GM12878 (cell line): ENCODE measurements around the gene BCLAF3. TPM values are rescaled to one million over a fixed set of nuclear protein-coding genes. Genes with fewer than 3 reads are reported as not detected.

Source experiments
- ATAC-seq: fragments of 200-7000 bp; cut with Tn5 transposase; 3 replicates; pipeline ENCODE4 v1.9.1; 2020; ENCODE audit warnings: mild to moderate bottlenecking, moderate library complexity
- BruUV-seq: library from RNA; stranded (reverse); fragments of 400-500 nt; replicated peaks from 2 replicates; lab custom pipeline; 2021; lab: Mats Ljungman, UMichigan
- CTCF ChIA-PET: fragments of 300-600 bp; sonication (Branson Sonifier 250); formaldehyde crosslinking; extraction: SDS; loops from one replicate; lab custom pipeline; 2021; ENCODE audit warnings: inconsistent platforms; lab: Yijun Ruan, JAX
- POLR2A ChIA-PET: fragments of 350-600 bp; formaldehyde crosslinking; extraction: SDS; loops from one replicate; lab custom pipeline; 2021; ENCODE audit warnings: inconsistent platforms; lab: Charles Lee
- RAD21 ChIA-PET: fragments of 300-600 bp; sonication (Branson Sonifier 250); formaldehyde crosslinking; loops from one replicate; lab custom pipeline; 2023; ENCODE audit warnings: antibody characterized with exemption; ENCODE audit not compliant: unreplicated experiment; lab: Charles Lee
- SMC1A ChIA-PET: fragments of 300-600 bp; sonication (Branson Sonifier 250); formaldehyde crosslinking; loops from one replicate; lab custom pipeline; 2023; ENCODE audit not compliant: unreplicated experiment, uncharacterized antibody; lab: Charles Lee
- DNase-seq: peaks from one replicate; pipeline ENCODE4 v3.0.0-alpha.2; 2011; ENCODE audit warnings: low read depth, low spot score
- FAIRE-seq: peaks from 3 replicates; lab custom pipeline; 2011; peaks lifted over from hg19 to GRCh38; lab: Jason Lieb, UNC
- H2AFZ ChIP-seq: 2 replicates; pipeline ENCODE4 v1.6.0; 2011; ENCODE audit warnings: low read depth, low read length, control low read depth; ENCODE audit not compliant: control insufficient read depth
- H3K27ac ChIP-seq: 2 replicates; pipeline ENCODE4 v1.5.1; 2011; ENCODE audit warnings: control low read depth; ENCODE audit not compliant: control insufficient read depth, insufficient read depth
- H3K27me3 ChIP-seq, 2 experiments: replicated peaks in 1 of 2; 2 replicates each; pipeline versions ENCODE4 v1.6.0 to v1.6.1; 2011; ENCODE audit warnings: low read length in 1 of 2; ENCODE audit not compliant: control insufficient read depth in 2 of 2, insufficient read depth in 2 of 2
- H3K36me3 ChIP-seq, 2 experiments: 2 replicates each; pipeline ENCODE4 v1.5.1; 2011; ENCODE audit warnings: low read length in 1 of 2; ENCODE audit not compliant: control insufficient read depth in 2 of 2, insufficient read depth in 2 of 2
- H3K4me1 ChIP-seq: 2 replicates; pipeline ENCODE4 v1.6.1; 2011; ENCODE audit warnings: mild to moderate bottlenecking, low read length, moderate library complexity, mixed read lengths; ENCODE audit not compliant: control insufficient read depth, insufficient read depth
- H3K4me2 ChIP-seq: 2 replicates; pipeline ENCODE4 v1.6.0; 2011; ENCODE audit warnings: control low read depth; ENCODE audit not compliant: control insufficient read depth, insufficient read depth
- H3K4me3 ChIP-seq: fragments of 200-600 bp; sonication (generic); 2 replicates; pipeline ENCODE4 v1.5.1; 2016
- H3K79me2 ChIP-seq: 2 replicates; pipeline ENCODE4 v1.6.0; 2011; ENCODE audit warnings: low read length; ENCODE audit not compliant: control insufficient read depth, insufficient read depth
- H3K9ac ChIP-seq: 2 replicates; pipeline ENCODE4 v1.8.0; 2011; ENCODE audit warnings: low read length, control low read depth, mixed read lengths; ENCODE audit not compliant: control insufficient read depth, insufficient read depth
- H3K9me3 ChIP-seq: replicated peaks from 3 replicates; pipeline ENCODE4 v1.5.1; 2011; ENCODE audit warnings: mild to moderate bottlenecking, low read length; ENCODE audit not compliant: control insufficient read depth, insufficient read depth
- H4K20me1 ChIP-seq: 2 replicates; pipeline ENCODE4 v1.6.0; 2011; ENCODE audit not compliant: control insufficient read depth, insufficient read depth
- BHLHE40 ChIP-seq, 2 experiments: fragments of 450-650 bp in 1 of 2; IDR thresholded peaks; 2 replicates each; pipeline ENCODE4 v1.6.1; 2011 to 2017; ENCODE audit warnings: low read depth in 2 of 2, borderline replicate concordance in 1 of 2, improper control_type of control experiment in 1 of 2, low read length in 1 of 2, mild to moderate bottlenecking in 1 of 2
- E4F1 ChIP-seq: fragments of 450-650 bp; IDR thresholded peaks from 2 replicates; pipeline ENCODE4 v1.6.1; 2018; ENCODE audit warnings: borderline replicate concordance, mild to moderate bottlenecking; ENCODE audit not compliant: partially characterized antibody
- ESRRA ChIP-seq: IDR thresholded peaks from 2 replicates; pipeline ENCODE4 v1.6.1; 2012; ENCODE audit warnings: mild to moderate bottlenecking, low read length, improper control_type of control experiment
- FOXK2 ChIP-seq: fragments of 450-650 bp; IDR thresholded peaks from 2 replicates; pipeline ENCODE4 v1.6.1; 2017; ENCODE audit warnings: mild to moderate bottlenecking, moderate library complexity
- MXI1 ChIP-seq: fragments of 150-350 bp; IDR thresholded peaks from 2 replicates; pipeline ENCODE4 v1.6.1; 2011; ENCODE audit warnings: low read depth, mild to moderate bottlenecking, inconsistent platforms, low read length, improper control_type of control experiment
- SREBF2 ChIP-seq: IDR thresholded peaks from 2 replicates; pipeline ENCODE4 v1.6.1; 2012; ENCODE audit warnings: mild to moderate bottlenecking, low read length
- WGBS: methylation state at CpG from one replicate; pipeline ENCODE4 v1.1.6; 2016; ENCODE audit warnings: low lambda C conversion rate; ENCODE audit not compliant: insufficient replicate concordance, insufficient coverage; ENCODE audit errors: missing lambda C conversion rate; 5-methylcytosine and 5-hydroxymethylcytosine counted together
- in situ Hi-C: fragments of 300-500 bp; cut with MboI; formaldehyde crosslinking; loops from 9 replicates; pipeline ENCODE4 v1.14.3; 2018; ENCODE audit warnings: mixed read lengths
- intact Hi-C: fragments of 100-400 bp; cut with micrococcal nuclease; formaldehyde crosslinking; loops from one replicate; pipeline ENCODE4 v1.14.2; 2022; ENCODE audit not compliant: unreplicated experiment
- polyA plus RNA-seq, 11 experiments: library from polyadenylated mRNA; depleted of rRNA in 4 of 11; unstranded in 6 of 11; stranded (reverse) in 5 of 11; fragments of >200 nt; fragmentation: Nextera tagmentation in 4 of 11; fragmentation: Illumina TruSeq in 1 of 11; extraction: Ambion mirVana in 4 of 11; extraction: Trizol in 1 of 11; gene quantifications; 1 replicate in 1 of 11; 2 replicates in 10 of 11; pipeline versions ENCODE4 v1.2.1 to v1.2.3, GENCODE V29; 2011 to 2016; ENCODE audit warnings: inconsistent platforms in 2 of 11, missing spikeins in 2 of 11, low read depth in 1 of 11
- total RNA-seq, 4 experiments: library from RNA; depleted of rRNA in 3 of 4; stranded (reverse); fragments of >200 nt in 3 of 4; fragmentation: Illumina TruSeq in 1 of 4; extraction: Trizol in 1 of 4; gene quantifications; 2 replicates each; pipeline versions ENCODE4 v1.2.1 to v1.2.3, GENCODE V29; 2013 to 2021
- TF ChIP-seq, protein P1 (sequence below): IDR thresholded peaks from 2 replicates; pipeline ENCODE4 v1.6.1; 2012; ENCODE audit warnings: low read depth, low read length, improper control_type of control experiment

BCLAF3 gene
- total and polyA plus RNA-seq, 10 of the 15 experiments (the other 5 are each of a cell fraction or from before 2014, with no cell fraction given), result 0.74 to 4.4 (median 2.6) TPM

DNA sequence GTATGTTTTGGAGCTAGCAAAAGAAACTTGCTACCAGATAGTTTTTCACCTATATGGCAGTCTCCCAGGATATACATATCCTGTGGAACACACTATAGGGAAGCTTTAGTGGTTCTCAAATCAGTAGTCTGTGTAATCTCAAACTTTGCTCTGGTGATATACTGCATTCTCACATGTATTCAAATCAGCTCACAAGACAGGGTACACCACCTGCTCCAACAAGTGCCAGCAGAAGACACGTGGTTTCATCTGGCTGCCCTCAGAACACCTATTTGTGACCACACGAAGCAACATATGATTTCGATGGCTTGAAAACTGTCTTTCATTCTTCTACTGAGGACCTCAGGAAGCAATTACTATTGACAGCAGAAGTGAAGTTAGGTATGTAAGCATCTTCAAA, 37.7 kb downstream of the BCLAF3 start:
- POLR2A ChIA-PET, result interaction anchor here (0.6 to 1.4 kb wide), 3 partner anchors 14 to 83 kb away, joined by 3 to 4 read pairs (median 4); no protein-coding TSS in a partner anchor
- DNase-seq (no peak), FAIRE-seq (no peak), ATAC-seq (peak; percentile 82)
- no peaks in the 10 kb centered on the region for H4K20me1 ChIP-seq
- H3K79me2 ChIP-seq, result no peaks in the 10 kb centered on the region
- RAD21 ChIA-PET, result interaction anchor here (1.2 kb wide), 1 partner anchor 179 kb away, joined by 3 read pairs; no protein-coding TSS in a partner anchor
- H3K27me3 ChIP-seq, result no peaks in the 10 kb centered on the region
- no TSS peak for BruUV-seq
- no peak overlapping the region for H3K9ac ChIP-seq
- no peaks in the 10 kb centered on the region for H3K4me1 ChIP-seq
- in situ Hi-C loops, result no loop called here
- intact Hi-C loops, result no loop called here
- 2% methylated on average over 3 of the region's 3 CpGs for WGBS
- no peak overlapping the region for H3K4me2 ChIP-seq
- TF ChIP-seq BHLHE40 (IDR thresholded peaks at IDR 0.05; ENCODE audit: borderline replicate concordance in 1 of 2, low read depth in 2 of 2, low read length in 1 of 2), result peak; percentile 13 to 45; a peak in 1 of 4 replicates
- TF ChIP-seq, protein P1, sequence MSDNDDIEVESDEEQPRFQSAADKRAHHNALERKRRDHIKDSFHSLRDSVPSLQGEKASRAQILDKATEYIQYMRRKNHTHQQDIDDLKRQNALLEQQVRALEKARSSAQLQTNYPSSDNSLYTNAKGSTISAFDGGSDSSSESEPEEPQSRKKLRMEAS, result no peak
- no peak for TF ChIP-seq ESRRA
- TF ChIP-seq SREBF2, result no peak
- TF ChIP-seq MXI1, result no peak
- TF ChIP-seq E4F1, result no peak
- TF ChIP-seq FOXK2, result no peak
- H3K9me3 ChIP-seq, result no peaks in the 10 kb centered on the region
- no peak overlapping the region for H3K4me3 ChIP-seq
- peaks cover 0 to 2% of the 10 kb centered on the region in 2 experiments; a peak in 1 of 4 replicates for H3K36me3 ChIP-seq
- CTCF ChIA-PET, result interaction anchor here (0.6 kb wide), 1 partner anchor 111 kb away, joined by 3 read pairs; no protein-coding TSS in a partner anchor
- SMC1A ChIA-PET, result interaction anchor here (0.7 kb wide), 1 partner anchor 108 kb away, joined by 4 read pairs; no protein-coding TSS in a partner anchor
- H2AFZ ChIP-seq, result no peak overlapping the region
- no peak overlapping the region for H3K27ac ChIP-seq
